ENCODE data around the gene NAGLU. TPM values are rescaled to one million over a fixed set of nuclear protein-coding genes. Genes with fewer than 3 reads are reported as not detected.

Gene NAGLU
- total and polyA plus RNA-seq, 2 of the 13 experiments (the other 11 are each of a cell fraction or from before 2014, with no cell fraction given), result 28.2 to 40.1 TPM

GRCh38 chr17:42530952-42531454, 5.0 kb upstream of the NAGLU start (continued):
- TF ChIP-seq RBM39 (IDR thresholded peaks at IDR 0.05; ENCODE audit: low read depth, low read length, poor library complexity, severe bottlenecking) (no peak), NKX3-1 (CRISPR knock-in tag; IDR thresholded peaks at IDR 0.05) (no peak), ZNF276 (CRISPR knock-in tag; IDR thresholded peaks at IDR 0.05; ENCODE audit: low read depth) (peak; percentile 41), ZNF589 (CRISPR knock-in tag; conservative IDR thresholded peaks at IDR 0.05) (peak; percentile 80; the same call in 1 of the 2 replicates), ZBTB42 (CRISPR knock-in tag; IDR thresholded peaks at IDR 0.05) (peak; percentile 39; the same call in 1 of the 2 replicates), TBX3 (IDR thresholded peaks at IDR 0.05; ENCODE audit: borderline replicate concordance) (peak; percentile 72; the same call in 1 of the 2 replicates), ZNF260 (CRISPR knock-in tag; IDR thresholded peaks at IDR 0.05; ENCODE audit: borderline replicate concordance, low read depth) (no peak), ZNF446 (CRISPR knock-in tag; IDR thresholded peaks at IDR 0.05) (no peak), NFIC (IDR thresholded peaks at IDR 0.05; ENCODE audit: low read length) (no peak; the same call in 1 of the 2 replicates), ZNF674 (CRISPR knock-in tag; IDR thresholded peaks at IDR 0.05; ENCODE audit: low read depth) (no peak), TIGD3 (CRISPR knock-in tag; IDR thresholded peaks at IDR 0.05; ENCODE audit: borderline replicate concordance) (no peak), MED1 (CRISPR knock-in tag; IDR thresholded peaks at IDR 0.05) (peak; percentile 94), DBP (CRISPR knock-in tag; IDR thresholded peaks at IDR 0.05; ENCODE audit: not compliant biosample characterization) (no peak), RFX5 (IDR thresholded peaks at IDR 0.05; ENCODE audit: low read depth, low read length) (no peak), ZNF703 (CRISPR knock-in tag; IDR thresholded peaks at IDR 0.05; ENCODE audit: borderline replicate concordance) (no peak; the same call in 1 of the 2 replicates)
- TF ChIP-seq, protein P1, sequence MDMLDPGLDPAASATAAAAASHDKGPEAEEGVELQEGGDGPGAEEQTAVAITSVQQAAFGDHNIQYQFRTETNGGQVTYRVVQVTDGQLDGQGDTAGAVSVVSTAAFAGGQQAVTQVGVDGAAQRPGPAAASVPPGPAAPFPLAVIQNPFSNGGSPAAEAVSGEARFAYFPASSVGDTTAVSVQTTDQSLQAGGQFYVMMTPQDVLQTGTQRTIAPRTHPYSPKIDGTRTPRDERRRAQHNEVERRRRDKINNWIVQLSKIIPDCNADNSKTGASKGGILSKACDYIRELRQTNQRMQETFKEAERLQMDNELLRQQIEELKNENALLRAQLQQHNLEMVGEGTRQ (IDR thresholded peaks at IDR 0.05; ENCODE audit: low read depth, low read length), result no peak
- TF ChIP-seq, protein P1 (CRISPR knock-in tag; IDR thresholded peaks at IDR 0.05; ENCODE audit: borderline replicate concordance), result no peak
- TF ChIP-seq, protein P2, sequence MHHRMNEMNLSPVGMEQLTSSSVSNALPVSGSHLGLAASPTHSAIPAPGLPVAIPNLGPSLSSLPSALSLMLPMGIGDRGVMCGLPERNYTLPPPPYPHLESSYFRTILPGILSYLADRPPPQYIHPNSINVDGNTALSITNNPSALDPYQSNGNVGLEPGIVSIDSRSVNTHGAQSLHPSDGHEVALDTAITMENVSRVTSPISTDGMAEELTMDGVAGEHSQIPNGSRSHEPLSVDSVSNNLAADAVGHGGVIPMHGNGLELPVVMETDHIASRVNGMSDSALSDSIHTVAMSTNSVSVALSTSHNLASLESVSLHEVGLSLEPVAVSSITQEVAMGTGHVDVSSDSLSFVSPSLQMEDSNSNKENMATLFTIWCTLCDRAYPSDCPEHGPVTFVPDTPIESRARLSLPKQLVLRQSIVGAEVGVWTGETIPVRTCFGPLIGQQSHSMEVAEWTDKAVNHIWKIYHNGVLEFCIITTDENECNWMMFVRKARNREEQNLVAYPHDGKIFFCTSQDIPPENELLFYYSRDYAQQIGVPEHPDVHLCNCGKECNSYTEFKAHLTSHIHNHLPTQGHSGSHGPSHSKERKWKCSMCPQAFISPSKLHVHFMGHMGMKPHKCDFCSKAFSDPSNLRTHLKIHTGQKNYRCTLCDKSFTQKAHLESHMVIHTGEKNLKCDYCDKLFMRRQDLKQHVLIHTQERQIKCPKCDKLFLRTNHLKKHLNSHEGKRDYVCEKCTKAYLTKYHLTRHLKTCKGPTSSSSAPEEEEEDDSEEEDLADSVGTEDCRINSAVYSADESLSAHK (CRISPR knock-in tag; IDR thresholded peaks at IDR 0.05; ENCODE audit: borderline replicate concordance), result no peak
- TF ChIP-seq, protein P3, sequence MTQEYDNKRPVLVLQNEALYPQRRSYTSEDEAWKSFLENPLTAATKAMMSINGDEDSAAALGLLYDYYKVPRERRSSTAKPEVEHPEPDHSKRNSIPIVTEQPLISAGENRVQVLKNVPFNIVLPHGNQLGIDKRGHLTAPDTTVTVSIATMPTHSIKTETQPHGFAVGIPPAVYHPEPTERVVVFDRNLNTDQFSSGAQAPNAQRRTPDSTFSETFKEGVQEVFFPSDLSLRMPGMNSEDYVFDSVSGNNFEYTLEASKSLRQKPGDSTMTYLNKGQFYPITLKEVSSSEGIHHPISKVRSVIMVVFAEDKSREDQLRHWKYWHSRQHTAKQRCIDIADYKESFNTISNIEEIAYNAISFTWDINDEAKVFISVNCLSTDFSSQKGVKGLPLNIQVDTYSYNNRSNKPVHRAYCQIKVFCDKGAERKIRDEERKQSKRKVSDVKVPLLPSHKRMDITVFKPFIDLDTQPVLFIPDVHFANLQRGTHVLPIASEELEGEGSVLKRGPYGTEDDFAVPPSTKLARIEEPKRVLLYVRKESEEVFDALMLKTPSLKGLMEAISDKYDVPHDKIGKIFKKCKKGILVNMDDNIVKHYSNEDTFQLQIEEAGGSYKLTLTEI (CRISPR knock-in tag; conservative IDR thresholded peaks at IDR 0.05), result no peak

All from HepG2 (cell line).